KOPT-K1 (cell line): ENCODE data around the gene CD79B.

Source experiments
- H3K27ac ChIP-seq: fragments of 200-600 bp; sonication (generic); 2 replicates; pipeline ENCODE4 v1.5.1; 2016; ENCODE audit warnings: antibody characterized with exemption, mild to moderate bottlenecking, low read depth, low read length; ENCODE audit not compliant: poor library complexity, severe bottlenecking
- H3K36me3 ChIP-seq: fragments of 200-600 bp; sonication (generic); 2 replicates; pipeline ENCODE4 v1.5.1; 2017; ENCODE audit warnings: antibody characterized with exemption, mild to moderate bottlenecking, low read length, moderate library complexity; ENCODE audit not compliant: insufficient read depth
- H3K9me3 ChIP-seq: fragments of 200-600 bp; sonication (generic); 2 replicates; pipeline ENCODE4 v1.5.1; 2017; ENCODE audit warnings: antibody characterized with exemption, low read length, mild to moderate bottlenecking; ENCODE audit not compliant: insufficient read depth, poor library complexity, severe bottlenecking

CD79B gene

DNA sequence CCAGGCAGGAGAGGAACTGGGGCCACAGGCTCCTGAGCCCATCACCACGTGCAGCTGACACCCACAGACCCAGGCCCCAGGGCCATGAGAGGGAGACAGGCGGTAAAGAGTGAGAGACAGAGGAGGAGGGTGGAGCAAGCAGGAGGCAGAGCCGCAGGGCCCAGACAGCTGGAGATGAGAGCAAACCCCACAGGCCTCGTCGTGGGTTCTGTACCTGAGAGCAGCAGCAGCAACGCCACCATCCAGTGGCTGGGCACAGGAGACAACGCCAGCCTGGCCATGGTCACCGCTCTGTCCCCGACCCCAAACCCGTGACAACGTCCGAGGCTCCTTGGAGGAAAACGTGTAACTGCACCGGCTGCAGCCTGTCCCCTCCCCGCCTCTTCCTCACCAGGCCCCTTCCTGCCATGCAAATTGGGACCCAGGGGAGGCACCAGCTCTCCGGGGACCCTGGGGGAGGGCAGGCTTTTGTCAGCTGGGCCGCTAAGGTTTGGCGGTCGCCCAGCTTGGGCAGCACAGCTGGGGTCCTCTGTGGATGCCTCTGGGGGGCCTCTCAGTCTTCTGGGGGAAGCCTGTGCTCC is at the start of gene CD79B:
Gene CD79B (minus strand): TSS at position 351 of the 581 bp plus-strand sequence. CDS start 70 bp downstream, at position 281.
- H3K9me3 ChIP-seq, result no peaks in the 10 kb centered on the region
- no peaks in the 10 kb centered on the region; the same call in 1 of the 2 replicates for H3K36me3 ChIP-seq

GRCh38 chr17:63978272-63979200 is 46.4 kb upstream of the CD79B start:
- Histone ChIP-seq H3K9me3 (peaks cover 17% of the 10 kb centered on the region), H3K36me3 (no peaks in the 10 kb centered on the region), H3K27ac (no peak overlapping the region)

More for the DNA sequence above, at the start of gene CD79B:
- H3K27ac ChIP-seq, result peak within 1 kb of the TSS; percentile 58

DNA sequence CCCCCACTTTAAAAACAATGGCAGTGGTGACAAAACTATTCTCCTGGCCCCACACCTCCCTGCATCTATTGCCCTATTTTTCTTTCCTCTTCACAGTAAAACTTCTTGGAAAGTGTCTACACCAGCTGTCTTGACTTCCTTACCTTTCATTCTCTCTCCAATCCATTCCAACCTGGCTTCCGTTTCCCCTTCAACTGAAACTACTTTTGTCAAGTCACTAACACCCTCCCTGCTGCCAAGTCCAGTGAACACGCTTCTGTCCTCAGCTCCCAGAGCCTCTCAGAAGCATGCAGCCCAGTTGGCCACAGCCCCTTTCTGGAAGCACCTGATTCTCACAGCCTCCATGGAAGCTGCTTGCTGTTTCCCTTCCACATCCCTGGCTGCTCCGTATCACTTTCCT is 44.6 kb upstream of the CD79B start:
- H3K27ac ChIP-seq, result no peak overlapping the region
- peaks cover 2% of the 10 kb centered on the region for H3K9me3 ChIP-seq
- H3K36me3 ChIP-seq, result no peaks in the 10 kb centered on the region

DNA sequence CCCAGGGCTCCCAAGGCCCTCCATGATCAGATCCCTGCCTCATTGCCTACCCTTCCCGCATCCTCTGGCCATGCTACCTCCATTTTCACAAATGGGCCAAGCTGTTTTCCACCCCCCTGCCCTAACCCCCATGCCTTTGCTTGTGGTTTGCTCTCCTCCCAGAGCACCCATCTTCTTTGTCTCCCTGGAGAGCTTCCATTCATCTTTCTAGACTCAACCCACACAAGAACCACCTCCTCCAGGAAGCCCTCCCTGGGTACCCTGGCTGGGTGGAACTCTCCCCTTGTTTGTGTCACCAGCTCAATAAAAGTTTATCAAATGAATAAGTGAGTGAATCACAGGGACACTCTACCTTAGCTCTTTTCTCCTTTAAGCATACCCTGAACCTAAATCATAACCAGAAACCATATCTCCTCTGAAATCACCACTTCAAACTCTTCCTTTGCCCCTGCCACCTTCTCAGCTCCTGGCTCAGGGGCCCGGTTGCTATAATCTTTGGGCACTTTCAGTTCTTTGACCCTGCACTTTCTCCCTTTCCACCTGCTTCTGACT is 43.5 kb upstream of the CD79B start:
- Histone ChIP-seq H3K9me3 (no peaks in the 10 kb centered on the region), H3K27ac (no peak overlapping the region), H3K36me3 (no peaks in the 10 kb centered on the region)

- Histone ChIP-seq H3K9me3 (no peaks in the 10 kb centered on the region), H3K27ac (no peak overlapping the region), H3K36me3 (no peaks in the 10 kb centered on the region)
Observed at GRCh38 chr17:63974594-63975192, 42.6 kb upstream of the CD79B start.

GRCh38 chr17:63973930-63974593 is 41.9 kb upstream of the CD79B start:
- no peaks in the 10 kb centered on the region for H3K36me3 ChIP-seq
- H3K27ac ChIP-seq, result no peak overlapping the region
- H3K9me3 ChIP-seq, result no peaks in the 10 kb centered on the region

DNA sequence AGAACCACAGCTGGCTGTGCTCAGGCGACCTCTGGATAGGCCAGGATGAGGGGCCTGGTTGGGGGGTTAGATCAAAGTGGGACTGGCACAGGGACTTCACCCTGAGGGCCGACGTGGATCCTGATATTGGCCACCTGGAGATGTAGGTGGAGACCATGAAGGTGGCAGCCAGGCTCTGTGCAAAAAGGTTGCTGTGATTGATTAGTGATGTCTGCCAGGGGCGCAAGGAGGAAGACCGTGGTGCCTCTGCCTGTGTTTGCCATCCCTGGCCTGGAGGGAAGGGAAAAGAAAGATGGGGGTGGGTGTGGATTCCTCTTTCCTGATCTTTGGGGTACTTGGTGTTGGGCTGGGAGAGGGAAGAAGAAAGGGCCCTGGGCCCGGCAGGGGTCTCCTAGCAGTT is 41.1 kb upstream of the CD79B start:
- Histone ChIP-seq H3K36me3 (no peaks in the 10 kb centered on the region), H3K27ac (no peak overlapping the region), H3K9me3 (no peaks in the 10 kb centered on the region)

GRCh38 chr17:63972796-63973195 is 40.7 kb upstream of the CD79B start, which contains the start of gene SCN4A:
Gene SCN4A (minus strand): TSS chr17:63972918. CDS start chr17:63972841, 77 bp downstream.
- H3K36me3 ChIP-seq, result no peaks in the 10 kb centered on the region
- H3K9me3 ChIP-seq, result no peaks in the 10 kb centered on the region
- H3K27ac ChIP-seq, result no peak within 1 kb of the TSS

- H3K36me3 ChIP-seq, result no peaks in the 10 kb centered on the region
- H3K27ac ChIP-seq, result no peak overlapping the region
- H3K9me3 ChIP-seq, result no peaks in the 10 kb centered on the region
Observed at GRCh38 chr17:63969278-63969677, 37.1 kb upstream of the CD79B start.

- H3K27ac ChIP-seq, result no peak overlapping the region
- no peaks in the 10 kb centered on the region for H3K36me3 ChIP-seq
- no peaks in the 10 kb centered on the region for H3K9me3 ChIP-seq
Observed at GRCh38 chr17:63967953-63968352, 35.8 kb upstream of the CD79B start.

DNA sequence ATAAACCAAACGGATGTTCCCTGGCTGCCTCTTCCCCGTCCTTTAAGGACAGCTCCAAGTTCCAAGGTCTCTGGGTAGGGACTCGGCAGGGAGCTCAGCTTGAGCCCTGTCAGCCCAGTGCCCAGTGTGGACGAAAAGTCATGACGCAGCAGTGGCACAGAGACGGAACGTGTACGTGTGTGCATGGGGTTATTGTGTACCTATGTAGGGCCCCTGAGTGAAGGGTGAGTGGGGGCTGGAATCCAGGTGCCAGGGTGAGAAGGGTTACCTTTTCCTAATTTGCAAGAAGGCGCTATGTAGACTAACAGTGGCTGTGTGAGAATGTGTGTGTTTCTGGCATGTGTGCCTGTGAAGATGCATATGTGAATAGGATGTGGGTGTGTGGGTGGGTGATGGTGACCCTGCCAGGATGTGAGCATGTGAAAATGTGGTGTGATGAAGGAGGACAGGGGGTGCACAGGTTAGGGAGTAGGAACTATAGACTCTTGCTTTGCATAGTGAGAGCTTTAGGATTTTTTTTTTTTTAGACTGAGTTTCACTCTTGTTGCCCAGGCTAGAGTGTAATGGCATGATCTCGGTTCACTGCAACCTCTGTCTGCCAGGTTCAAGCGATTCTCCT is 34.6 kb upstream of the CD79B start:
- Histone ChIP-seq H3K9me3 (no peaks in the 10 kb centered on the region), H3K36me3 (no peaks in the 10 kb centered on the region), H3K27ac (peak overlapping the region; percentile 45)

GRCh38 chr17:63963123-63963522 is 31.0 kb upstream of the CD79B start:
- H3K9me3 ChIP-seq, result no peaks in the 10 kb centered on the region
- no peak overlapping the region for H3K27ac ChIP-seq
- no peaks in the 10 kb centered on the region for H3K36me3 ChIP-seq

GRCh38 chr17:63962298-63962744 is 30.2 kb upstream of the CD79B start:
- no peak overlapping the region for H3K27ac ChIP-seq
- no peaks in the 10 kb centered on the region for H3K9me3 ChIP-seq
- no peaks in the 10 kb centered on the region for H3K36me3 ChIP-seq
